ACC112 (cell line): ENCODE results near the gene LCN12.

Experiments used
- H2AFZ ChIP-seq: fragments of 200-600 bp; sonication (generic); one replicate; pipeline ENCODE4 v1.6.0; 2017; ENCODE audit warnings: antibody characterized with exemption, low read length; ENCODE audit not compliant: unreplicated experiment
- H3K27ac ChIP-seq: fragments of 200-600 bp; sonication (generic); 2 replicates; pipeline ENCODE4 v1.5.1; 2014; ENCODE audit warnings: low read depth, mild to moderate bottlenecking, antibody characterized with exemption, low read length, moderate library complexity
- H3K27me3 ChIP-seq: fragments of 200-600 bp; sonication (generic); 2 replicates; pipeline ENCODE4 v1.6.1; 2014; ENCODE audit warnings: mild to moderate bottlenecking, antibody characterized with exemption, low read length, moderate library complexity, mixed read lengths; ENCODE audit not compliant: insufficient read depth
- H3K36me3 ChIP-seq: fragments of 200-600 bp; sonication (generic); 2 replicates; pipeline ENCODE4 v1.6.1; 2016; ENCODE audit warnings: mild to moderate bottlenecking, antibody characterized with exemption, low read length, moderate library complexity, mixed read lengths; ENCODE audit not compliant: insufficient read depth
- H3K4me1 ChIP-seq: fragments of 200-600 bp; sonication (generic); one replicate; pipeline ENCODE4 v1.6.1; 2016; ENCODE audit warnings: low read length, mixed read lengths; ENCODE audit not compliant: insufficient read depth, unreplicated experiment, control insufficient read depth
- H3K4me3 ChIP-seq: fragments of 200-600 bp; sonication (generic); 2 replicates; pipeline ENCODE4 v1.5.1; 2014; ENCODE audit warnings: mild to moderate bottlenecking, low read depth, low read length
- H3K79me2 ChIP-seq: fragments of 200-600 bp; sonication (generic); one replicate; pipeline ENCODE4 v1.6.0; 2016; ENCODE audit warnings: low read length; ENCODE audit not compliant: control insufficient read depth, unreplicated experiment, insufficient read depth

Gene LCN12

GRCh38 chr9:136983167-136983566, 31.1 kb downstream of the LCN12 start:
- peaks cover 27% of the 10 kb centered on the region for H3K27me3 ChIP-seq
- no peak overlapping the region for H3K4me3 ChIP-seq
- H3K4me1 ChIP-seq = no peaks in the 10 kb centered on the region
- no peaks in the 10 kb centered on the region for H3K36me3 ChIP-seq
- no peak overlapping the region for H2AFZ ChIP-seq
- no peak overlapping the region for H3K27ac ChIP-seq
- H3K79me2 ChIP-seq = no peaks in the 10 kb centered on the region

GRCh38 chr9:136983656-136984314, 31.7 kb downstream of the LCN12 start:
- no peak overlapping the region for H3K27ac ChIP-seq

GRCh38 chr9:136984464-136985026, 32.5 kb downstream of the LCN12 start:
- H3K27me3 ChIP-seq = peaks cover 27% of the 10 kb centered on the region
- no peaks in the 10 kb centered on the region for H3K36me3 ChIP-seq
- no peak overlapping the region for H3K4me3 ChIP-seq
- H3K27ac ChIP-seq = no peak overlapping the region
- H2AFZ ChIP-seq = no peak overlapping the region
- H3K79me2 ChIP-seq = no peaks in the 10 kb centered on the region
- no peaks in the 10 kb centered on the region for H3K4me1 ChIP-seq

More at GRCh38 chr9:136983656-136984314, 31.7 kb downstream of the LCN12 start:
- no peaks in the 10 kb centered on the region for H3K36me3 ChIP-seq
- H3K27me3 ChIP-seq = peaks cover 27% of the 10 kb centered on the region
- H3K4me1 ChIP-seq = no peaks in the 10 kb centered on the region
- no peaks in the 10 kb centered on the region for H3K79me2 ChIP-seq
- H2AFZ ChIP-seq = no peak overlapping the region
- no peak overlapping the region for H3K4me3 ChIP-seq

- Histone ChIP-seq H3K27me3 (peaks cover 27% of the 10 kb centered on the region), H2AFZ (no peak overlapping the region), H3K4me3 (no peak overlapping the region), H3K4me1 (no peaks in the 10 kb centered on the region), H3K27ac (no peak overlapping the region), H3K79me2 (no peaks in the 10 kb centered on the region), H3K36me3 (no peaks in the 10 kb centered on the region)
Measured at GRCh38 chr9:136985027-136985602, 33.0 kb downstream of the LCN12 start.

- Histone ChIP-seq H2AFZ (no peak overlapping the region), H3K79me2 (no peaks in the 10 kb centered on the region), H3K27me3 (peaks cover 27% of the 10 kb centered on the region), H3K4me1 (no peaks in the 10 kb centered on the region), H3K27ac (no peak overlapping the region), H3K36me3 (no peaks in the 10 kb centered on the region), H3K4me3 (no peak overlapping the region)
Measured at GRCh38 chr9:136985853-136986252, 33.8 kb downstream of the LCN12 start.

GRCh38 chr9:136988872-136989271, 36.8 kb downstream of the LCN12 start:
- H3K4me1 ChIP-seq = peaks cover 8% of the 10 kb centered on the region
- H3K27me3 ChIP-seq = peaks cover 22% of the 10 kb centered on the region
- H3K36me3 ChIP-seq = no peaks in the 10 kb centered on the region
- H3K79me2 ChIP-seq = peaks cover 11% of the 10 kb centered on the region
- no peak overlapping the region for H2AFZ ChIP-seq
- no peak overlapping the region for H3K27ac ChIP-seq
- no peak overlapping the region for H3K4me3 ChIP-seq

- peaks cover 8% of the 10 kb centered on the region for H3K27me3 ChIP-seq
Measured at GRCh38 chr9:136990242-136990911, 38.3 kb downstream of the LCN12 start.

GRCh38 chr9:136991993-136992818, 40.1 kb downstream of the LCN12 start, which contains the start of gene PAXX:
Gene PAXX, plus strand, starts transcription at chr9:136992422. Its CDS starts 22 bp downstream, at chr9:136992444.
- peaks cover 26% of the 10 kb centered on the region for H3K4me1 ChIP-seq
- H3K27me3 ChIP-seq = no peaks in the 10 kb centered on the region
- peak within 1 kb of the TSS; percentile 69; the same call in 1 of the 2 replicates for H3K27ac ChIP-seq
- H3K79me2 ChIP-seq = peaks cover 11% of the 10 kb centered on the region
- no peaks in the 10 kb centered on the region for H3K36me3 ChIP-seq
- peak within 1 kb of the TSS; percentile 92 for H3K4me3 ChIP-seq
- H2AFZ ChIP-seq = no peak within 1 kb of the TSS

More at GRCh38 chr9:136990242-136990911, 38.3 kb downstream of the LCN12 start:
- no peaks in the 10 kb centered on the region for H3K36me3 ChIP-seq
- H3K79me2 ChIP-seq = peaks cover 11% of the 10 kb centered on the region
- H2AFZ ChIP-seq = no peak overlapping the region
- peaks cover 12% of the 10 kb centered on the region for H3K4me1 ChIP-seq
- no peak overlapping the region for H3K27ac ChIP-seq
- no peak overlapping the region for H3K4me3 ChIP-seq

GRCh38 chr9:136992819-136993369, 40.8 kb downstream of the LCN12 start:
- Histone ChIP-seq H3K27ac (0 out of 2 replicates have a peak overlapping the region, but pooled peaks have one; percentile 20), H3K36me3 (no peaks in the 10 kb centered on the region), H3K27me3 (no peaks in the 10 kb centered on the region), H2AFZ (no peak overlapping the region), H3K79me2 (peaks cover 11% of the 10 kb centered on the region), H3K4me3 (peak overlapping the region; percentile 92), H3K4me1 (peaks cover 26% of the 10 kb centered on the region)
